Smooth muscle cell (in vitro differentiated cells): ENCODE measurements around the gene PARP2. TPM values are rescaled to one million over a fixed set of nuclear protein-coding genes. Genes with fewer than 3 reads are reported as not detected.

Source experiments
- DNase-seq: peaks from one replicate; lab custom pipeline; 2025; ENCODE audit not compliant: unreplicated experiment; lab: John Stamatoyannopoulos, UW
- H2AFZ ChIP-seq: fragments of 200-600 bp; sonication (generic); 2 replicates; pipeline ENCODE4 v1.6.0; 2016; ENCODE audit warnings: antibody characterized with exemption, low read depth, mild to moderate bottlenecking
- H3F3A ChIP-seq: fragments of 200-600 bp; sonication (generic); 2 replicates; pipeline ENCODE4 v1.6.0; 2017; ENCODE audit warnings: antibody characterized with exemption, low read depth
- H3K27ac ChIP-seq: fragments of 200-600 bp; sonication (generic); 2 replicates; pipeline ENCODE4 v1.5.1; 2016; ENCODE audit warnings: low read depth, mild to moderate bottlenecking
- H3K27me3 ChIP-seq: fragments of 200-600 bp; sonication (generic); 2 replicates; pipeline ENCODE4 v1.6.1; 2016; ENCODE audit warnings: low read depth, mild to moderate bottlenecking
- H3K36me3 ChIP-seq: fragments of 200-600 bp; sonication (generic); 2 replicates; pipeline ENCODE4 v1.5.1; 2016; ENCODE audit warnings: low read depth
- H3K4me1 ChIP-seq: fragments of 200-600 bp; sonication (generic); 2 replicates; pipeline ENCODE4 v1.5.1; 2016; ENCODE audit warnings: low read depth
- H3K4me2 ChIP-seq: fragments of 200-600 bp; sonication (generic); 2 replicates; pipeline ENCODE4 v1.6.0; 2016; ENCODE audit warnings: mild to moderate bottlenecking
- H3K4me3 ChIP-seq: fragments of 200-600 bp; sonication (generic); 2 replicates; pipeline ENCODE4 v1.5.1; 2016; ENCODE audit warnings: mild to moderate bottlenecking
- H3K79me2 ChIP-seq: fragments of 200-600 bp; sonication (generic); 2 replicates; pipeline ENCODE4 v1.6.0; 2016; ENCODE audit warnings: low read depth, mild to moderate bottlenecking
- H3K9ac ChIP-seq: fragments of 200-600 bp; sonication (generic); 2 replicates; pipeline ENCODE4 v1.6.0; 2016; ENCODE audit warnings: low read depth
- H3K9me3 ChIP-seq: fragments of 200-600 bp; sonication (generic); replicated peaks from 2 replicates; pipeline ENCODE4 v1.5.1; 2016; ENCODE audit warnings: low read depth
- H4K20me1 ChIP-seq: fragments of 200-600 bp; sonication (generic); 2 replicates; pipeline ENCODE4 v1.6.0; 2016; ENCODE audit warnings: low read depth
- WGBS: methylation state at CpG from one replicate; pipeline ENCODE4 v1.1.7; 2016; ENCODE audit warnings: low lambda C conversion rate; 5-methylcytosine and 5-hydroxymethylcytosine counted together
- polyA plus RNA-seq: library from polyadenylated mRNA; unstranded; fragments of >200 nt; fragmentation: Nextera tagmentation; extraction: Ambion mirVana; gene quantifications from 2 replicates; pipeline ENCODE4 v1.2.1, GENCODE V29; 2016
- total RNA-seq: library from RNA; depleted of rRNA; stranded (reverse); fragments of >200 nt; gene quantifications from 2 replicates; pipeline ENCODE4 v1.2.3, GENCODE V29; 2014
- TF ChIP-seq, protein P1 (sequence below): fragments of 200-600 bp; sonication (generic); IDR thresholded peaks from 2 replicates; pipeline ENCODE4 v1.5.1; 2017; ENCODE audit warnings: borderline replicate concordance, mild to moderate bottlenecking, antibody characterized with exemption; ENCODE audit not compliant: insufficient read depth, poor library complexity, severe bottlenecking

PARP2 gene, protein sequence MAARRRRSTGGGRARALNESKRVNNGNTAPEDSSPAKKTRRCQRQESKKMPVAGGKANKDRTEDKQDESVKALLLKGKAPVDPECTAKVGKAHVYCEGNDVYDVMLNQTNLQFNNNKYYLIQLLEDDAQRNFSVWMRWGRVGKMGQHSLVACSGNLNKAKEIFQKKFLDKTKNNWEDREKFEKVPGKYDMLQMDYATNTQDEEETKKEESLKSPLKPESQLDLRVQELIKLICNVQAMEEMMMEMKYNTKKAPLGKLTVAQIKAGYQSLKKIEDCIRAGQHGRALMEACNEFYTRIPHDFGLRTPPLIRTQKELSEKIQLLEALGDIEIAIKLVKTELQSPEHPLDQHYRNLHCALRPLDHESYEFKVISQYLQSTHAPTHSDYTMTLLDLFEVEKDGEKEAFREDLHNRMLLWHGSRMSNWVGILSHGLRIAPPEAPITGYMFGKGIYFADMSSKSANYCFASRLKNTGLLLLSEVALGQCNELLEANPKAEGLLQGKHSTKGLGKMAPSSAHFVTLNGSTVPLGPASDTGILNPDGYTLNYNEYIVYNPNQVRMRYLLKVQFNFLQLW
- 24.0 and 29.2 TPM in 2 replicates for total RNA-seq
- polyA plus RNA-seq: 37.3 and 38.7 TPM in 2 replicates

- Histone ChIP-seq H3K79me2 (peaks cover 12% of the 10 kb centered on the region), H3K9ac (peak within 1 kb of the TSS; percentile 96), H3K36me3 (no peaks in the 10 kb centered on the region), H3F3A (peaks cover 10% of the 10 kb centered on the region), H2AFZ (peak within 1 kb of the TSS; percentile 95), H4K20me1 (no peaks in the 10 kb centered on the region), H3K27ac (peak within 1 kb of the TSS; percentile 90), H3K9me3 (no peaks in the 10 kb centered on the region), H3K4me1 (peaks cover 12% of the 10 kb centered on the region), H3K4me3 (peak within 1 kb of the TSS; percentile 91), H3K4me2 (peak within 1 kb of the TSS; percentile 95), H3K27me3 (no peaks in the 10 kb centered on the region)
- DNase-seq: peak; percentile 96
- under 1% methylated on average over 50 of the region's 50 CpGs for WGBS
- TF ChIP-seq, protein P1, sequence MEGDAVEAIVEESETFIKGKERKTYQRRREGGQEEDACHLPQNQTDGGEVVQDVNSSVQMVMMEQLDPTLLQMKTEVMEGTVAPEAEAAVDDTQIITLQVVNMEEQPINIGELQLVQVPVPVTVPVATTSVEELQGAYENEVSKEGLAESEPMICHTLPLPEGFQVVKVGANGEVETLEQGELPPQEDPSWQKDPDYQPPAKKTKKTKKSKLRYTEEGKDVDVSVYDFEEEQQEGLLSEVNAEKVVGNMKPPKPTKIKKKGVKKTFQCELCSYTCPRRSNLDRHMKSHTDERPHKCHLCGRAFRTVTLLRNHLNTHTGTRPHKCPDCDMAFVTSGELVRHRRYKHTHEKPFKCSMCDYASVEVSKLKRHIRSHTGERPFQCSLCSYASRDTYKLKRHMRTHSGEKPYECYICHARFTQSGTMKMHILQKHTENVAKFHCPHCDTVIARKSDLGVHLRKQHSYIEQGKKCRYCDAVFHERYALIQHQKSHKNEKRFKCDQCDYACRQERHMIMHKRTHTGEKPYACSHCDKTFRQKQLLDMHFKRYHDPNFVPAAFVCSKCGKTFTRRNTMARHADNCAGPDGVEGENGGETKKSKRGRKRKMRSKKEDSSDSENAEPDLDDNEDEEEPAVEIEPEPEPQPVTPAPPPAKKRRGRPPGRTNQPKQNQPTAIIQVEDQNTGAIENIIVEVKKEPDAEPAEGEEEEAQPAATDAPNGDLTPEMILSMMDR: no peak
Measured at GRCh38 chr14:20343092-20343861, at the start of gene PARP2. TSS of gene PARP2 (plus strand) at chr14:20343635. CDS start at chr14:20343642, 7 bp downstream.

DNA sequence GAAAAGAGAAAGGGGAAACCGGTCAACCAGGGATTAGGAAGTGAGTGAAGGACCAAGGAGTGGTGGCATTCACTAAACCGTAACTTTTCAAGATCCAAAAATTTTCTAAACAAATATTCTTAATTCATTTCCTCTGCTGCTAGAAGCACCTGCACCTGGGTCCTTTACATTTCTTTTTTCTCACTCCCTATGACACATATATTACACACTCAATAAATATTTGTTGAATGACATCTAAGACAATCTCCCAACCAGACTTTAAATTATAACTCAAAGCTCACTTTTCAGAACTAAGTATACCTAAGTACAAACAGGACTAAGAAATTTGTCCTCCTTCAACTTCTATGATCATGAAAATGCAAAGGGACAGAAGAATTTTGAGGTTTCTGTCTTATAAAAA, 48.8 kb upstream of the PARP2 start:
- no peaks in the 10 kb centered on the region for H3K4me1 ChIP-seq
- H3K4me3 ChIP-seq: no peak overlapping the region
- no peak overlapping the region for H3K4me2 ChIP-seq
- 95% methylated on average over 2 of the region's 2 CpGs for WGBS
- H2AFZ ChIP-seq: no peak overlapping the region
- no peaks in the 10 kb centered on the region for H3F3A ChIP-seq
- no peaks in the 10 kb centered on the region for H3K79me2 ChIP-seq
- no peak overlapping the region for H3K27ac ChIP-seq
- no peaks in the 10 kb centered on the region for H4K20me1 ChIP-seq
- no peaks in the 10 kb centered on the region for H3K9me3 ChIP-seq
- H3K36me3 ChIP-seq: peaks cover 4% of the 10 kb centered on the region
- TF ChIP-seq, protein P1: no peak
- no peak for DNase-seq
- no peaks in the 10 kb centered on the region for H3K27me3 ChIP-seq
- no peak overlapping the region for H3K9ac ChIP-seq

- H3K9ac ChIP-seq: no peak overlapping the region
- no peaks in the 10 kb centered on the region for H3K27me3 ChIP-seq
- H3F3A ChIP-seq: no peaks in the 10 kb centered on the region
- no peaks in the 10 kb centered on the region for H4K20me1 ChIP-seq
- WGBS: 99% methylated on average over 4 of the region's 4 CpGs
- H2AFZ ChIP-seq: no peak overlapping the region
- H3K36me3 ChIP-seq: peaks cover 4% of the 10 kb centered on the region
- no peak overlapping the region for H3K4me2 ChIP-seq
- no peaks in the 10 kb centered on the region for H3K9me3 ChIP-seq
- no peaks in the 10 kb centered on the region for H3K4me1 ChIP-seq
- H3K27ac ChIP-seq: no peak overlapping the region
- no peak for DNase-seq
- H3K4me3 ChIP-seq: no peak overlapping the region
- TF ChIP-seq, protein P1: no peak
- no peaks in the 10 kb centered on the region for H3K79me2 ChIP-seq
Measured at GRCh38 chr14:20295067-20295466, 48.4 kb upstream of the PARP2 start.
